Measurements from ENCODE around the gene CDH4.

Gene CDH4

DNA sequence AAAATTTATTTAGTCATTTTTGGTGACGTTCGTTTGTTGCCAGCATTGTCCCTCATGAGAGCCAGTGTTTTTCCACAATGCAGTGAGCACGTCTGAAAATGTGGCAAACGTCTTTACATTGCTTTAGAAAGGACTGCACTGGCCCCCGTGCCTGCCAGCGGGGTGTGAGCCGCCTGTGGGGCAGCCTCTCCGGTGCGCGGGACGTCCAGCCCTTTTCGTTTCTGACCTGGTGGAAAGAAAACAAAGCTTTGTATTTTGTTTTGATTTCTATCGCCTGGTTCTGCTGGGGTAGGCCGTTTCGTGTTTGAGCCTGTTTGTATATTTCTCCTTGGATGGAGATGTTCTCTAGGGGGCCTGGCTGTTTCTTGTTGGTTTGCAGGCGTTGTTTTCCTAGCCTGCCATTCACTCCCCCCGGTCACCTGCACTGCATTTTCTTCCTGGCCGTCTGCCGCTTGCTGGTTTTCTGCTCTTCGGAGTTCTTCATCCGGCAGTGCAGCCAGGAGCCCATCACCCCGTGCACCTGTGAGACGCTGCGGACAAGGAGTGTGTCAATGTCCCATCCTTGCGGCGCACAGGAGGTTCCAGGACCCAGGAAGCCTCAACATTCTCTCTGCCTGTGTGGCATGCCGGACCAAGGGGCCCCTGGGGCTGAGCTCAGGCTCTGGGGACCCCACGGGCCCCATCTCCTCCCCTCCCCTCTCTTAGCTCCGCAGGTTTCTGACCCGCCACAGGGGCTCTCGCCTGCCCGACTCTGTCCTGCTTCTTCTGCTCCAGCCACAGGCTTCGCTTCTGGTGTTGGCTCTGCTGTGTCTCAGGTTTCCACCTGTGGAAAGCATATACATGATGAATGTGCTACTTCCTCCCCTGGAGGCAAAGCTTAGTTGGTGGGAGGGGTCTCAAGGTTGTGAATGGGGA lies 100.5 kb downstream of the CDH4 start:
- H3K4me3 ChIP-seq (ENCODE audit: low read length), result no peak overlapping the region

DNA sequence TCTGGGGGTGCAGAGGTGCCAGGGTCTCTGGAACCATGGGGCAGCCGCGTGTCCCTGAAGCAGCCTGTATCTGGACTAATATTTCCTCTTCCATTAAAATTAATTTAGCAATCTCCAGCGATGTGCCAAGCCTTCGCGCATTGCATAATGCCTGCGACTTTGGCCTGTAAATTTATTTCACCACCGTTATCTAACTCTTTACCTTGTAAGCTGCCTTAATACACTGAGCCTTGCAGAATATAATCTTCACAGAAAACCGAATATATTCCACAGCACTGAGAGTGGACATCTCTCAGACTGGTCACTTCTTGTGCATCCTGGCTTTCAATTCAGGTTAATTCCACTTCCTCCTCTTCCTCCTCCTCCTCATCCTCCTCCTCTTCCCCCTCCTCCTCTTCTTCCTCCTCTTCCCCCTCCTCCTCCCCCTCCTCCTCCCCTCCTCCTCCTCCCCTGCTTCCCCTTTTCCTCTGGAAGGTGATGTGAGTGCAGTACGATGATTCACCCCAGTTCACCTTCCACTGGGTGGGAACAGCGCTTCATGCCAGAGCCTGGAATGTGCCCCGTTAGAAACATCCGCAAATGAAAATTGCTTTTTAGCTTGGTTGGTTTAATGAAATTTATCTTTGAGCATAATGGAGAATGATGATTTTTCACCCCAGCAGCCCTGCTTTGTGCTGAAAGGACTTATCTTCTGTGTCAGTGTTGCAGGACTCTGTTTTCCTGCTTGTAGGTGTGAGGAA lies 101.4 kb downstream of the CDH4 start:
- Histone ChIP-seq H3K4me1 (ENCODE audit: control insufficient read depth, insufficient read depth, low read length) (peaks cover 3% of the 10 kb centered on the region), H3K27me3 (ENCODE audit: control insufficient read depth, insufficient read depth, low read length) (no peaks in the 10 kb centered on the region), H3K9ac (ENCODE audit: low read length) (no peak overlapping the region), H3K27ac (ENCODE audit: low read depth, low read length) (no peak overlapping the region), H3K4me3 (ENCODE audit: low read length) (no peak overlapping the region), H3K36me3 (ENCODE audit: control insufficient read depth, insufficient read depth, low read length) (no peaks in the 10 kb centered on the region)

More for the DNA sequence above, 100.5 kb downstream of the CDH4 start:
- Histone ChIP-seq H3K4me1 (ENCODE audit: control insufficient read depth, insufficient read depth, low read length) (peaks cover 3% of the 10 kb centered on the region), H3K36me3 (ENCODE audit: control insufficient read depth, insufficient read depth, low read length) (no peaks in the 10 kb centered on the region), H3K27me3 (ENCODE audit: control insufficient read depth, insufficient read depth, low read length) (no peaks in the 10 kb centered on the region), H3K9ac (ENCODE audit: low read length) (no peak overlapping the region), H3K27ac (ENCODE audit: low read depth, low read length) (no peak overlapping the region)

DNA sequence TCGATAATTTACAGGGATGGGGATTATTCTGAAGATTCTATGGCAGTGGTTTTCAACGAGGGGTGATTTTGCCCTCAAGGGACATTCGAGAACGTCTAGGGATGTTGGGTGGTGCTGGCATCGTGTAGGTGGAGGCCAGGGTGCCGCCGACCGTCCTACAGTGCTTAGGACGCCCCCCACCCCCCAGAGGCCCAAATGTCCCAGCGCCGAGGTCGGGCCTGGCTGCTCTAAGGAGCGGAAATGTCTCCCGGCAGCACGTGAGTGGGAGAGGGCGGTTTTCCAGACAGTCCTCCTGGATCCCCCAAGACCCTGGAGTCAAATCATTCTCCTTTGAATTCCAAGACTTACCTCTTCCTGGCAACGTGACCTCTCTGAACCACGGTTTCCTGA lies 101.9 kb downstream of the CDH4 start:
- Histone ChIP-seq H3K27me3 (ENCODE audit: control insufficient read depth, insufficient read depth, low read length) (no peaks in the 10 kb centered on the region), H3K27ac (ENCODE audit: low read depth, low read length) (no peak overlapping the region), H3K4me3 (ENCODE audit: low read length) (no peak overlapping the region), H3K36me3 (ENCODE audit: control insufficient read depth, insufficient read depth, low read length) (no peaks in the 10 kb centered on the region), H3K4me1 (ENCODE audit: control insufficient read depth, insufficient read depth, low read length) (peaks cover 3% of the 10 kb centered on the region), H3K9ac (ENCODE audit: low read length) (no peak overlapping the region)

DNA sequence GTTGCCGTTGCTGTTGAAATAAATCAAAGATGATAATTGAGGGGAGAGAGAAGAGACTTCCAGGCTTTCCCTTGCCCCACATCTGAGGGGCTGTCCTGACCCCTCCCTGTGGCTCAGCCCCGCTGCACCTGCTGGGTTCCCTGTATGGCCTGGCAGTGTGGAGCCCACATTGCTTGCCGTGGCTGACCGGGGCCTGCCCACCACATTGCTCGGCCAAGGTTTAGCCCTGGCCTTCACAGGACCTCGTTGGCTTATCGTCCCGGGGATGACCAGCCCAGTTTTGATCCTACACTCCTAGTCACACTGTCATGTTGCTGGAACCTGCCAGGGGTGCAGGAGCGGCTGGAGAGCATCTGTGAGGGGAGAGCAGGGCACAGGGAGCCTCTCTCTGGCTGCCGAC lies 102.4 kb downstream of the CDH4 start:
- Histone ChIP-seq H3K9ac (ENCODE audit: low read length) (no peak overlapping the region), H3K27me3 (ENCODE audit: control insufficient read depth, insufficient read depth, low read length) (no peaks in the 10 kb centered on the region), H3K36me3 (ENCODE audit: control insufficient read depth, insufficient read depth, low read length) (no peaks in the 10 kb centered on the region), H3K27ac (ENCODE audit: low read depth, low read length) (no peak overlapping the region), H3K4me1 (ENCODE audit: control insufficient read depth, insufficient read depth, low read length) (peaks cover 3% of the 10 kb centered on the region), H3K4me3 (ENCODE audit: low read length) (no peak overlapping the region)

DNA sequence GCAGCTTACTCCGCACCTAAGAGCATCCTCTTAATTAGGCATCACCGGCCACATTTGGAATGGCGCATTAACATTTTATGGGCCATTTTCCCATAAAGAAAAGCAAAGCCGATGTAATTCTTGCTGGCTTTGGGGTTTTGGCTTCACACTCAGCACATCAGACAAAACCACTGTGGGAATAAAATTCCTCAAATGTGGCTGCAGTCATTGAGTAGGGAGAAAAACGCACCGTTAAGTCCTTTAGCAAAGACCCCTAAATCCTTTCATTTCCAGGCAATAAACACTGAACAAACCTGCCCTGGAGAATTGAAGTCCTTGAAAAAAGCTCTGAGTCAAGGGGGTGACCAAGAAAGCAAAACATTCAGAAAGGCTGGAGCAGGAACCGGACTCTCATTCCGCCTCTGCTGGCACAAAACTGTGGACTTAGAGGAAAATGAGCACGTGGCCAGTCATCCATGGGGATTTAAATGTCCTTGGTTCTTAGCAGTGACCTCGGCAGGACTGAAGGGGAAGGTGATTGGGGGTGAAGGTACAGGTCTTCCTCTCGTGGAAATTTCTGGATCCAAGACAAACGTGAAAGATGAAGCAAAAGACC lies 102.9 kb downstream of the CDH4 start:
- Histone ChIP-seq H3K27ac (ENCODE audit: low read depth, low read length) (no peak overlapping the region), H3K9ac (ENCODE audit: low read length) (no peak overlapping the region), H3K36me3 (ENCODE audit: control insufficient read depth, insufficient read depth, low read length) (no peaks in the 10 kb centered on the region), H3K27me3 (ENCODE audit: control insufficient read depth, insufficient read depth, low read length) (no peaks in the 10 kb centered on the region), H3K4me1 (ENCODE audit: control insufficient read depth, insufficient read depth, low read length) (peaks cover 3% of the 10 kb centered on the region), H3K4me3 (ENCODE audit: low read length) (no peak overlapping the region)

DNA sequence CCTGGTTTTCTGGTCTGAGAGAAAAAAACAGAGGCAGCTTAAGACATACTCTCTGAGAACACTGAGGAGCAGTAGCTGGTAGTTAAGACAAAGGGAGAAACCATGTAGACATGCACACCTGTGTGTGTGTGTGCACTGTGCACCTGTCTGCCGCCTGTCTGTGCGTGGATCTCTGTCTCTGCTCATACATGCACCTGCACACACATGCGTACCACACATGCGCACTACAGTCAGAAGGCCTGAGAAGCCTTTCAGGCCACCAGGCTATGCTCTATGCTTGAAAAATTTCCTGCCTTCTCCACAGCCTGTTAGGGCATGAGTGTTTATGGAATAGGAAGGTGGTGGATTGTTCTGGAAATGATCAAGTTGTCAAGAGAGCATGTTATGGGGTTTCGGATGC lies 103.5 kb downstream of the CDH4 start:
- no peaks in the 10 kb centered on the region for H3K36me3 ChIP-seq (ENCODE audit: control insufficient read depth, insufficient read depth, low read length)
- no peaks in the 10 kb centered on the region for H3K27me3 ChIP-seq (ENCODE audit: control insufficient read depth, insufficient read depth, low read length)
- H3K27ac ChIP-seq (ENCODE audit: low read depth, low read length), result no peak overlapping the region
- peaks cover 3% of the 10 kb centered on the region for H3K4me1 ChIP-seq (ENCODE audit: control insufficient read depth, insufficient read depth, low read length)
- H3K9ac ChIP-seq (ENCODE audit: low read length), result no peak overlapping the region
- no peak overlapping the region for H3K4me3 ChIP-seq (ENCODE audit: low read length)

DNA sequence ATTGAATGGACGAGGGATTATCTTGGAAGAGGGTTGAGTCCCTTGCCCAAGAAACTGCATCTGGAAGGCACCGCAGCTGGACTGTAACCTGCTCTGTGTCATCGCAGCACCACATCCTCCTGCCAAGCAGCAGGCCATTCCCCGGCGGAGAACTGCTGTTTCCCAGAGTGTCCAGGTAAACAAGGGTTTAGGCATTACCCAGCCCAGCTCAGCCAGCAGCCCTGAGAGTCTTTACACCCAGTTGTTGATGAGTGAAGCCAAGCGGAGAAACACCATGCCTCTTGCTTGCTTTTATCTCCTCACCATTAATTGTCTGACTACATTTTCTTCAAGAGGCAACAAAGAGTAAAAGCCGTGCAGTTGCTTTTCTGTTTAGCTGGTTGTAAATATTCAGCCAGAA lies 104.1 kb downstream of the CDH4 start:
- Histone ChIP-seq H3K36me3 (ENCODE audit: control insufficient read depth, insufficient read depth, low read length) (no peaks in the 10 kb centered on the region), H3K4me3 (ENCODE audit: low read length) (no peak overlapping the region), H3K27ac (ENCODE audit: low read depth, low read length) (no peak overlapping the region), H3K27me3 (ENCODE audit: control insufficient read depth, insufficient read depth, low read length) (no peaks in the 10 kb centered on the region), H3K9ac (ENCODE audit: low read length) (no peak overlapping the region), H3K4me1 (ENCODE audit: control insufficient read depth, insufficient read depth, low read length) (peaks cover 3% of the 10 kb centered on the region)

DNA sequence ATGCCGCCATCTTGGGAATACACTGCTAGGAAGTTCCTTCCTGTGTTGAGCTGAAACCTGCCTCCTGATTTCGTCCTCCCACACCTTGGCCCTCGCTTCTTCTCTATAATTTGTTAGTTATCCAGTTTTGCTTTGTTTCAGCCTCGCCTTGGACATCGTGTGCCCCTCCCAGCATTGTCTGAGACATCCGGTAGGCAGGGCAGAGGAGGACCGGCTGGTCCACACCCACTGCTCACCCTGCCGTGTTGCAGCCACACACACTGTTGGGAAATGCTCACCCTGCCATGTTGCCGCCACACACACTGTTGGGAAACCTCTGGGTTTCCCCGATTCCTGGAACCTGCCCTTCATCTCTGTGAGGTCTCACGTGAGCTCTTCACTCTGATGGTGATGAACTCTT lies 105.1 kb downstream of the CDH4 start:
- H3K9ac ChIP-seq (ENCODE audit: low read length), result no peak overlapping the region
- peaks cover 3% of the 10 kb centered on the region for H3K27me3 ChIP-seq (ENCODE audit: control insufficient read depth, insufficient read depth, low read length)
- H3K4me3 ChIP-seq (ENCODE audit: low read length), result no peak overlapping the region
- peaks cover 3% of the 10 kb centered on the region for H3K4me1 ChIP-seq (ENCODE audit: control insufficient read depth, insufficient read depth, low read length)
- no peaks in the 10 kb centered on the region for H3K36me3 ChIP-seq (ENCODE audit: control insufficient read depth, insufficient read depth, low read length)
- H3K27ac ChIP-seq (ENCODE audit: low read depth, low read length), result no peak overlapping the region

DNA sequence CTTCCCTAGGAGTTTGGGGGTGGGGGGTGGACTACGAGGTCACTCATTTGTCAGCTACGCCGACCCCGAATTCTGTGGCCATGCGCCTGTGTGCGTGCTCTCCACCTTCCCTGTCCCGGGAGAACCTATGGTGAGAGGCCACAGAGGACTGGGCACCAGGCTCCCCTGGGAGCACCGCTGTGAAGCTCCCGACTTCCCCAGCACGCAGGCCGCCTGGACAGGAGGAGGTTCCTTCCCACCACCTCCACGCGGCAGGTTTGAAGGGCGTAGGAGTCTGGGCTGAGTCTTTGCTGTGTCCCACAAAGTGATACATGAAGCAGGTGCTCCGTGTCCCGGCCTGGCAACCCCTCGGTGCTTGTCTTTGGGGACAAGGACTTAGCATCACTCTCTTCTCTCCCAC lies 107.2 kb downstream of the CDH4 start:
- Histone ChIP-seq H3K36me3 (ENCODE audit: control insufficient read depth, insufficient read depth, low read length) (no peaks in the 10 kb centered on the region), H3K27ac (ENCODE audit: low read depth, low read length) (no peak overlapping the region), H3K27me3 (ENCODE audit: control insufficient read depth, insufficient read depth, low read length) (peaks cover 3% of the 10 kb centered on the region), H3K4me1 (ENCODE audit: control insufficient read depth, insufficient read depth, low read length) (peaks cover 3% of the 10 kb centered on the region), H3K9ac (ENCODE audit: low read length) (no peak overlapping the region), H3K4me3 (ENCODE audit: low read length) (no peak overlapping the region)

DNA sequence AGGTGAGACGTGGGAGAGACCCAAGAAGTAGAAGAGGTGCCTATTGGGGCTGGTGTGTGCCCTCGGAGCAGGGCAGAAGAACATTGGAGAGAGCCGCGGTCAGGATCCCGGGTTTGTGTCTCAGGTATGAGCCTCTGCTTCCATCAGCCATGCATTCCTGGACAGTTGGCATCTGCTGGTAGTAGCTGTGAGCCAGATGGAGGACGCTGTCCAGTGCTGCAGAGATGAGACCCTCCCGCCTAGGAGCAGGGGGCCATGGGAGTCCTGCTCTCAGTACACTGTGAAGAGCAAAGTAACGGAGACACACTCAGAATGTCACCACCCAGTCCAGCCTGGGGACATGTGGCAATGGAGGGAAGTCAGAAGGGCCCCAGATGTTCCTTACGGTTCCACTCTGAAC lies 108.2 kb downstream of the CDH4 start:
- Histone ChIP-seq H3K27ac (ENCODE audit: low read depth, low read length) (no peak overlapping the region), H3K9ac (ENCODE audit: low read length) (no peak overlapping the region), H3K27me3 (ENCODE audit: control insufficient read depth, insufficient read depth, low read length) (peaks cover 3% of the 10 kb centered on the region), H3K4me1 (ENCODE audit: control insufficient read depth, insufficient read depth, low read length) (peaks cover 3% of the 10 kb centered on the region), H3K4me3 (ENCODE audit: low read length) (no peak overlapping the region), H3K36me3 (ENCODE audit: control insufficient read depth, insufficient read depth, low read length) (no peaks in the 10 kb centered on the region)

DNA sequence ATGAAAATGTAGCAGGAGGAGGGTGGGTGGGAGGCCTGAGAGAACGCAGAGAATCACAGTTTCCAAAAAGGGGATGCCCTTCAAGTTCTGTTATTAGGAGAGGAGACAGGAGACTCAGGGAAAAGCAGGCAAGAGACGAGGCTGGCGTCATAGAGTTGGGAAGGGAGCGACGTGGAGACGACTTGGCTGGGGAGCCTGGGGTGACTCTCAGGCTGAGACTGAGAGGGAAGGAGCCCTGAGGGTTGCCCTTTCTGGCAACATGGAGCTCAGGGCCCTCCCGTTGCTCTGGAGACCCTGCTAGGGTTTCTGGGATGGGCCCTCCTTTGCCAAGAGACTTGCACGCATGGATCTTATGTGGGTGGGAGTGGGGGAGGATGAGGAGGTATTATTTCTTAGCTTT lies 108.9 kb downstream of the CDH4 start:
- Histone ChIP-seq H3K27ac (ENCODE audit: low read depth, low read length) (no peak overlapping the region), H3K4me1 (ENCODE audit: control insufficient read depth, insufficient read depth, low read length) (no peaks in the 10 kb centered on the region), H3K36me3 (ENCODE audit: control insufficient read depth, insufficient read depth, low read length) (no peaks in the 10 kb centered on the region), H3K9ac (ENCODE audit: low read length) (no peak overlapping the region), H3K4me3 (ENCODE audit: low read length) (no peak overlapping the region), H3K27me3 (ENCODE audit: control insufficient read depth, insufficient read depth, low read length) (peaks cover 3% of the 10 kb centered on the region)

DNA sequence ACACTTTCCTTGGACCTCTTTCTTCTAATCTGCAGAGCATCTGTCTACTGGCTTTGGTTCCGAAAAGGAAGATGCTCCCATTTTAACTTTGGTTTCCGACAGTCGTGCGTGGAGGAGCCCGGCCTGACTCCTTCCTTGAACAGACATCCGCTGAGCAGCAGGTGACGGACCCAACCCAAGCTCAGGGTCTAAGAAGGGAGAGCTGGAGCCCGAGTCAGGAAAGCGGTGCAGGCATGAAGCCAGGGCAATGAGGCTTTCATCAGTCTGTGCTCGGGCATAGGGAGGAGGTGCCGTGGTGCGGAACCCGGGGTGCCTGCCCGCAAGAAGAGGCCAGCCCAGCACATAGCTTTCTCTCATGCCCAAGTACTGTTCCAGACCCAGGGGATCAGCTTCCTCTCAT lies 109.4 kb downstream of the CDH4 start:
- no peak overlapping the region for H3K9ac ChIP-seq (ENCODE audit: low read length)
- H3K4me3 ChIP-seq (ENCODE audit: low read length), result no peak overlapping the region
- peaks cover 3% of the 10 kb centered on the region for H3K27me3 ChIP-seq (ENCODE audit: control insufficient read depth, insufficient read depth, low read length)

More for the DNA sequence above, 109.4 kb downstream of the CDH4 start:
- Histone ChIP-seq H3K4me1 (ENCODE audit: control insufficient read depth, insufficient read depth, low read length) (no peaks in the 10 kb centered on the region), H3K27ac (ENCODE audit: low read depth, low read length) (no peak overlapping the region), H3K36me3 (ENCODE audit: control insufficient read depth, insufficient read depth, low read length) (no peaks in the 10 kb centered on the region)
